Right lobe of liver (tissue), 6 donors: ENCODE results near the gene ANKRD33B. TPM values are rescaled to one million over a fixed set of nuclear protein-coding genes. Genes with fewer than 3 reads are reported as not detected.
A peak's percentile ranks its signal among the peaks of the same experiment; 100 is the strongest.

ENCODE experiments used
- ATAC-seq, 4 donors: fragments of 200-7000 bp; cut with Tn5 transposase; one replicate each; pipeline ENCODE4 v1.9.1; 2020; ENCODE audit warnings: mild to moderate bottlenecking in 4 of 4, moderate library complexity in 4 of 4
- DNase-seq, 3 donors: peaks; one replicate each; pipeline ENCODE4 v3.0.0-alpha.2; 2020
- H3K27ac ChIP-seq, 3 donors: fragments of 200-600 bp; one replicate each; pipeline ENCODE4 v1.8.0; 2022
- H3K27me3 ChIP-seq, 2 donors: fragments of 200-600 bp; one replicate each; pipeline ENCODE4 v1.8.0; 2022
- H3K36me3 ChIP-seq, 4 donors: fragments of 200-600 bp; sonication (generic) in 1 of 4; one replicate each; pipeline versions ENCODE4 v1.5.1 to v1.8.0; 2017 to 2022; ENCODE audit warnings: control low read depth in 1 of 4
- H3K4me1 ChIP-seq, 4 donors: fragments of 200-600 bp; sonication (generic) in 1 of 4; one replicate each; pipeline versions ENCODE4 v1.5.1 to v1.8.0; 2017 to 2022; ENCODE audit warnings: control low read depth in 1 of 4
- H3K4me3 ChIP-seq, 3 donors: fragments of 200-600 bp; one replicate each; pipeline ENCODE4 v1.8.0; 2022
- H3K9me3 ChIP-seq, 4 donors: fragments of 200-600 bp; sonication (generic) in 1 of 4; one replicate each; pipeline versions ENCODE4 v1.5.1 to v1.8.0; 2017 to 2022; ENCODE audit warnings: control low read depth in 1 of 4
- CTCF ChIP-seq, 4 donors: fragments of 200-600 bp in 3 of 4; fragments of 450-650 bp in 1 of 4; IDR thresholded peaks; one replicate each; pipeline versions ENCODE4 v1.5.1 to v1.8.0; 2016 to 2022; ENCODE audit warnings: antibody characterized with exemption in 4 of 4, mild to moderate bottlenecking in 2 of 4
- POLR2A ChIP-seq: fragments of 450-650 bp; IDR thresholded peaks from one replicate; pipeline ENCODE4 v1.6.1; 2017; ENCODE audit warnings: antibody characterized with exemption, mild to moderate bottlenecking
- WGBS: methylation state at CpG from one replicate; pipeline ENCODE4 v1.1.6; 2018; ENCODE audit warnings: low coverage, low lambda C conversion rate; ENCODE audit not compliant: insufficient coverage; ENCODE audit errors: missing lambda C conversion rate; 5-methylcytosine and 5-hydroxymethylcytosine counted together
- intact Hi-C, 2 donors: fragments of 100-400 bp; cut with DNase I; formaldehyde crosslinking; loops; one replicate each; pipeline versions ENCODE4 v1.11.2 to v1.14.1; 2022
- total RNA-seq, 6 experiments: library from RNA; depleted of rRNA in 2 of 6; stranded (reverse); fragments of >200 nt in 2 of 6; fragmentation: NEBNext Ultra II Directional in 3 of 6; extraction: Animal tissue kit (Norgen Biotek cat#: 25700) in 3 of 6; gene quantifications; one replicate each; pipeline versions ENCODE4 v1.1.0 to v1.2.4, GENCODE V29; 2016 to 2023
- donor health status: DM: no; HTN: yes; CAD: no.
- donor health status: DM: no; HTN: no; CAD: no.
- donor health status: DM: no; HTN: no; CAD: no.
- donor health status: DM: no; HTN: yes; CAD: no.
- donor health status: DM: no; HTN: yes; CAD: no.

ANKRD33B gene
- total RNA-seq, 6 experiments from 2014 or later = 0.16 to 1.3 (median 0.29) TPM

GRCh38 chr5:10642367-10642766 is 78.5 kb downstream of the ANKRD33B start:
- no peaks in the 10 kb centered on the region for H3K36me3 ChIP-seq
- WGBS = 68% methylated on average over 7 of the region's 7 CpGs
- ATAC-seq (no peak), DNase-seq (no peak)
- H3K4me1 ChIP-seq = no peaks in the 10 kb centered on the region
- H3K4me3 ChIP-seq = no peak overlapping the region
- TF ChIP-seq CTCF (IDR thresholded peaks at IDR 0.05) (no peak), POLR2A (no peak)
- H3K9me3 ChIP-seq = no peaks in the 10 kb centered on the region
- intact Hi-C loops = no loop called here
- no peak overlapping the region for H3K27ac ChIP-seq
- H3K27me3 ChIP-seq = no peaks in the 10 kb centered on the region

GRCh38 chr5:10644192-10644591 is 80.3 kb downstream of the ANKRD33B start:
- Histone ChIP-seq H3K4me3 (no peak overlapping the region), H3K27me3 (no peaks in the 10 kb centered on the region), H3K9me3 (no peaks in the 10 kb centered on the region), H3K36me3 (no peaks in the 10 kb centered on the region), H3K27ac (no peak overlapping the region), H3K4me1 (no peaks in the 10 kb centered on the region)
- ATAC-seq = no peak
- no peak for TF ChIP-seq POLR2A
- TF ChIP-seq CTCF (IDR thresholded peaks at IDR 0.05) = no peak
- WGBS = 50% methylated on average over 9 of the region's 9 CpGs
- intact Hi-C loops = no loop called here
- no peak for DNase-seq

GRCh38 chr5:10645146-10645545 is 81.3 kb downstream of the ANKRD33B start:
- Histone ChIP-seq H3K27me3 (no peaks in the 10 kb centered on the region), H3K27ac (no peak overlapping the region), H3K4me1 (no peaks in the 10 kb centered on the region), H3K36me3 (no peaks in the 10 kb centered on the region), H3K9me3 (no peaks in the 10 kb centered on the region), H3K4me3 (no peak overlapping the region)
- ATAC-seq (no peak), DNase-seq (peak in 1 of 3 donors; percentile 34)
- no peak for TF ChIP-seq CTCF (IDR thresholded peaks at IDR 0.05)
- TF ChIP-seq POLR2A = no peak
- intact Hi-C loops = no loop called here
- 94% methylated on average over 2 of the region's 3 CpGs for WGBS

- no peaks in the 10 kb centered on the region for H3K9me3 ChIP-seq
- no peaks in the 10 kb centered on the region for H3K27me3 ChIP-seq
- intact Hi-C loops = no loop called here
- H3K27ac ChIP-seq = no peak overlapping the region
- ATAC-seq (no peak), DNase-seq (no peak)
- no peaks in the 10 kb centered on the region for H3K4me1 ChIP-seq
- 100% methylated on average over 1 of the region's 6 CpGs for WGBS
- H3K36me3 ChIP-seq = no peaks in the 10 kb centered on the region
- TF ChIP-seq POLR2A (no peak), CTCF (IDR thresholded peaks at IDR 0.05) (no peak)
- no peak overlapping the region for H3K4me3 ChIP-seq
Observed at GRCh38 chr5:10645671-10646070, 81.8 kb downstream of the ANKRD33B start.

GRCh38 chr5:10647640-10648039 is 83.8 kb downstream of the ANKRD33B start:
- no peak for DNase-seq

More at GRCh38 chr5:10647640-10648039, 83.8 kb downstream of the ANKRD33B start:
- H3K27me3 ChIP-seq = no peaks in the 10 kb centered on the region
- no peak overlapping the region for H3K4me3 ChIP-seq
- H3K27ac ChIP-seq = no peak overlapping the region
- no peaks in the 10 kb centered on the region for H3K36me3 ChIP-seq
- no peaks in the 10 kb centered on the region for H3K4me1 ChIP-seq
- WGBS = 93% methylated on average over 4 of the region's 5 CpGs
- intact Hi-C loops = no loop called here
- no peak for TF ChIP-seq POLR2A
- no peak for ATAC-seq
- H3K9me3 ChIP-seq = no peaks in the 10 kb centered on the region
